GM08714 (cell line): ENCODE measurements around the gene NRROS.

ENCODE experiments used
- H3K4me3 ChIP-seq: fragments of 200-500 bp; sonication (Bioruptor generic); 2 replicates; pipeline ENCODE4 v1.5.1; 2014; ENCODE audit warnings: mild to moderate bottlenecking, low read length, inconsistent platforms
- ZNF274 ChIP-seq: IDR thresholded peaks from 2 replicates; pipeline ENCODE4 v1.6.1; 2012; ENCODE audit warnings: mild to moderate bottlenecking, low read depth, low read length

Gene NRROS

DNA sequence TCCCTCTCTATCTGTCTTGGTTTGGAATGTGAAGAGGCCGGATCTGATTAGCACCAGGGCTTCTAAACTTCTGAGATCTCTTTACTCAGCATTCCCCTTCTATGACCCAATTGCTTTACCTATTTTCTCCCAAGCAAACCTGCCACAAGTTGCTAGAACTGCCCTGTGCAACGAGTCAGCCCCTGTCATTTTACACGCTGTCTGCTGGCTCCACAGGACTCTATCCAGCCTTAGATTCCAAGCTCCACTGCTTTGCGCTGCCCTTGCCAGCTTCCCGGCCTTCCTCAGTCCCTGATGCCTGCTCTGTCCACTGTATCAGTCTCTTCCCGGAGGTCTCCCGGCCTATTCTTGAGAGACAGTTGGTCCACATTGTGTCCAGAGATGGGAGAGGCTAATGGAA lies 60.3 kb downstream of the NRROS start:
- no peak overlapping the region for H3K4me3 ChIP-seq
- no peak for TF ChIP-seq ZNF274

DNA sequence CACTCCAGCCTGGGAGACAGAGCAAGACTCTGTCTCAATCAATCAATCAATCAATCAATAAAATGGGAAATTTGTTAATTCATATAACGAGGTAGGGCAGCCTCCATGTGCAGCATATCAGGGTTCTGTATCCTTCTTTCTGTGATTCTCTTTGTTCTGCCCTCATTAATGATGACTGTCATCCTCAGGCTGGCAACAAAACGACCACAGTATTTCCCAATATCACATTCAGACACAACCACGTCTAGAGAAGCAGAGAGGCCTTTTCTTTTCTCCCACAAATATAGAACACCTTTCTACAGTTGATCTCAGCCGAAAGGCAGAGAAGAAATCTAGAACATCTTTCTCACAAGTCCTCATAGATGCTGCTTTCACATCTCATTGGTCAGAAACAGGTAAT lies 61.3 kb downstream of the NRROS start:
- H3K4me3 ChIP-seq, result no peak overlapping the region
- TF ChIP-seq ZNF274, result no peak

DNA sequence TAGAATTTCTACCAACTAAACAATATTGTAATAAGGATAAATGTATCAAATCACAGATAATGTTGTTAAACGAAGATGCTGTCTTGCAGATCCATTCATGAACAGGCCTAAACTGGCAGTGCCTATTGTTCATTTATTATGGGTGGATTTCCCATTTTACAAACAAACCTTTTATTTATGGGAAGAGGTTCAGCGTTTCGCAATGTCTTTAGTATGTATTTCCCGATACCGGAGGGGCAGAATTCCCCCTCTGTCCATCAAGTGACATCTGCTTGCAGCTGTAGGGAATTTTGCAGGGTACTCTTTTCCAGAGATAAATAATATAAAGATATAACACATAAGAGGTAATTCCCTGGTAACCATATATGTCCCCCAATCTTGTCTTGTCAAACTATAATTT lies 66.8 kb downstream of the NRROS start:
- no peak for TF ChIP-seq ZNF274
- H3K4me3 ChIP-seq, result no peak overlapping the region

DNA sequence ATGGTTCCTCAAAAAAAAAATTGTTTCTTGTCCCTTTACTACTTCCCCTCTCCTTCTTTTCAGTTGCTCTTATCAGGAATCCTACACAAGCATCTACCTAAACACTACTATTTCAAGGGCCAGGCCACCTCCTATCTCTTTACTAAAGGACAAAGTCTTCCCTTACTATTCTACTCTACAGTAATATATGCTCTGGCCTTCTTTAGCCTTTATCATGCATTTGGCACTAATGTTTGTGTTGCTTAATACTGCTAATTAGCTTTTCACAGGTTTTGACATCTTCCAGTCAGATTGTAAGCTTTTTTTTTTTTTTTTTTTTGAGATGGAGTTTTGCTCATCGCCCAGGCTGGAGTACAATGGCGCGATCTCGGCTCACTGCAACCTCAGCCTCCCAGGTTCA lies 67.2 kb downstream of the NRROS start:
- H3K4me3 ChIP-seq, result no peak overlapping the region
- TF ChIP-seq ZNF274, result no peak

DNA sequence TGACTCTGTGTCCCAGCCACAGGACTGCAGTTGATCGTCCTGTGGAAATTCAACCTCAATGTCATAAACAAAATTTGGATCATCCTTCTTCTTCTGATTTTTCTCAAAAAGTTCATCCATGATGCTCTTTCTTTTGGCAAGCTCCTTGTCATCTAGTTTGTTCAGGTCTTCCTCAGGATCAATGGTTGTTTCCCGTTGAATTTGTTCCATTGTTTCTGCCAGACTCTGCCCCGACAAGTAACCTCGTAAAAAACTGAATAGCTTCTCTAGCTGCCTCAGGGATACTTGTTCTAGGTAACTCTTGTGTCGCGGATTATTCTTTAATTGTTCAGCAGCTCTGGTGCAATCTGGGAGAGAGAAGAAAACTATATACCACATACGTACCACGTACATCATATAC lies 68.1 kb downstream of the NRROS start:
- TF ChIP-seq ZNF274, result no peak

DNA sequence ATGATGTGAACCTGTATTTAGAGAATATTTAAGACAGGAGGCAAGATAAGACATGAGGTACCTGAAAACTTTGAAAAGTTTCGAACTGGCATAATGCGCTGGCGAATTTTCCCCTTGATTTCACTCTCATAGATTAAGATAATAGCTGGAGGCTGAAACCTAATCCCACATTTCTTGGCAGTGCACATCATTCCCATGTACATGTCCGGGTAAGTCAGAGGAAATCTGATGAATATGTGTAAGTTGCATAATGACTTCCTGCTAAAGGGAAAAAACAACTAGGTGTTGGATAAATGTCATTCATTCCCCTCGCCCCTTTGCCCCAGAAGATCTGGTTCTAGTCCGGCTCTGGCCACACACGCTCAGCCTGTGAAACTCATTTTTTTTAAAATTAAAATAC lies 69.0 kb downstream of the NRROS start:
- no peak for TF ChIP-seq ZNF274
- no peak overlapping the region for H3K4me3 ChIP-seq

More for the DNA sequence above, 68.1 kb downstream of the NRROS start:
- H3K4me3 ChIP-seq, result no peak overlapping the region
